Skin epidermis (tissue), 12 donors: ENCODE measurements around the gene CLEC16A.
A peak's percentile ranks its signal among the peaks of the same experiment; 100 is the strongest.

ENCODE experiments used
- H3K27ac ChIP-seq, 21 experiments: fragments of 200-600 bp; sonication (generic) in 11 of 21; one replicate each; pipeline ENCODE4 v1.5.0; 2020; ENCODE audit warnings: mild to moderate bottlenecking in 3 of 21, inconsistent platforms in 2 of 21, moderate library complexity in 2 of 21
- H3K4me3 ChIP-seq, 7 experiments: fragments of 200-600 bp; sonication (generic) in 2 of 7; one replicate each; pipeline ENCODE4 v1.5.0; 2020; ENCODE audit warnings: inconsistent platforms in 2 of 7, mild to moderate bottlenecking in 2 of 7, moderate library complexity in 1 of 7

Gene CLEC16A

DNA sequence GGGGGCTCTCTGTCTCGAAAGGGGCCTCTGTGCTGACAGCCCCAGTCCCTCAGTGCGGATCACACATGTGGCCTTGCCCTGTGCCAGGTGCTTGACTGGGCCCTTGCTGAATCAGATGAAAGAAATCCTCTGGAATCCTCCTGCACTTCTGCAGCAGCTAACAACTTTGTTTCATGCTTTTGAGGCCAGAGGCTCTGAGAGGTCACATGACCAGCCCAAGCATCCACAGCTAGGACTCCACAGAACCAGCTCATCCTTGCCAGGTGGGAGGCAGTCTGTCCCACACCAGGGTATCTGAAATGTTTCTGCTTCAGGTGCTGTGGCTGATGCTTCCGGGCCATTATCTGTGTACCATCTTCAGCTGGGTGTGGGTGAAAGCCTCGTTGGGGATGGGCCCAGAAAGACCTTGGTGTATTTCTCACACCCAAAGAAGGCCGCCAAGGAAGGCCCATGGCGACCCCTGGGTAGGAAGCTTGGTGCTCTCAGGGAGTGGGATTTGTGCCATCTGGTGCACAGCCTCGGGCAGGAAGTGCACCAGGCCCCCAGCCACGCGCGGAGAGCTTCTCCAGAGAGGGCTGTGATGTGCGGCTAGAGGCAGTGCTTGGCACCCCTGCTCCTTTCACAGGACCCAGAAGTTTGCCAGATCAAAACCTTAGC, 143.8 kb downstream of the CLEC16A start:
- peak overlapping the region in 6 of 21 experiments; percentile 8 to 77 (median 50) for H3K27ac ChIP-seq
- no peak overlapping the region for H3K4me3 ChIP-seq

DNA sequence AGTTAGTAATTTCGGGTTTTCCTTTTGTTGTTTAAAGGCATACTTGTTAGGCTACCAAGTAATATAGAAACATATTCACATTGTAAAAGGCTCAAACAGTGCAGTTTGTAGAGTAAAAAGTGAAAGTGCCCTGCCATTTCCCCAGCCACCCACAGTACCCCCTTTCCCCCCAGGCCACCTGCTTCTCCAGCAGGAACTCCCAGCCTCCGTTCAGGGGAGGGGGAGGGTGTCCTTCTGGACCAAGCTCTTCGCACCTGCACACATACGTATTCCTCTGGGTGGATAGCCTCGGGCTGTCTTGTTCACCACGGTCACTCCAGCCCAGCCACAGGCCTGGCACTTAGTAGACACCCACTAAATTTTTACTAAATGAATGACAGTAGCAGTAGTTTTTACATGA, 144.5 kb downstream of the CLEC16A start:
- Histone ChIP-seq H3K4me3 (no peak overlapping the region), H3K27ac (peak overlapping the region in 5 of 21 experiments; percentile 11 to 77 (median 50))

DNA sequence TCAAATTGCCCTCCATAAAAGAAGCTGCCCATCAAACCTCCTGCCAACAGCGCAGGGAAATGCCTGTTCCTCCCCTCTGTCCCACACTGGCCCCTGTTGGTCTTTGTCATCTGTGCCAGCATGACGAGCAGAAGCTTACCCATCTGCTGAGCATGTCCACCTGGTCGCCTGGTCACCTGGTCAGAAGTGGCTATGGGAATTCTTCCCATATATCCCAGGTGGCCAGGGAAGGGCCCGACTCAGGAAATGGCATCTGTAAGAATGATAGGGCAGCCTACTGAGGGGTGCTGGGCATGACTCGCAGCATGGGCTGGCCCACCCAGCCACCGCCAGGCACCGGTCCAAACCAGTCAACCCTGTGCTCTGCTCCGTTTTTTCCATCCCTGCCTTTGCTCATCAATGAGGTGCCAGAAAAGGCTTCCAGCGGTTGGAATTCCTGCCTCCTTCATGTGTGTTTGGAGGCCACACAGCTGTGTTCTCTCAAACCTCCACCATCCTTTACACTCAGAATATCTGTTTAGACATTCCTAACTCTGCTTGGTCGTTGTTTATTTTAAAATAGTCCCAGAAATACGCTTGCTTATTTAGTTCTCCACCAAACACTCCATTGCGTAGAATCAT, 145.2 kb downstream of the CLEC16A start:
- H3K27ac ChIP-seq = no peak overlapping the region

DNA sequence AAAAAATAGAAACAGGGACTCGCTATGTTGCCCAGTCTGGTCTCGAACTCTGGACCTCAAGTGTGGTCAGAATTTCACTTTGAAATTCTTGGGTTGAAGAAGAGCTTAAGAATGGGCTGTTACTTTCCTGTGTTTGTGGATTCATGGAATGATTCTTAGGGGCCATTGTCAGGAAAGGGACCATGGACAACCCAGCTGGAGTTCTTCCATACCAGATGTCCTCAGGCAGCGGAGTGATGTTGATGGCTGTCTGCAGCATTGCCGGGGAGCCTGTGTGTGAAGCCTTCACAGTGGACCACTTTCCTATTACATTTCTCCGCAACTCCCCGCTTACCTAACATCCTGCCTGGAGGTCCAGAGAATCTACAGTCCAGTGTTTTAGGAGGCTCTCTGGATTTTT, 145.9 kb downstream of the CLEC16A start:
- Histone ChIP-seq H3K4me3 (no peak overlapping the region), H3K27ac (no peak overlapping the region)

More for the DNA sequence above, 145.2 kb downstream of the CLEC16A start:
- no peak overlapping the region for H3K4me3 ChIP-seq

DNA sequence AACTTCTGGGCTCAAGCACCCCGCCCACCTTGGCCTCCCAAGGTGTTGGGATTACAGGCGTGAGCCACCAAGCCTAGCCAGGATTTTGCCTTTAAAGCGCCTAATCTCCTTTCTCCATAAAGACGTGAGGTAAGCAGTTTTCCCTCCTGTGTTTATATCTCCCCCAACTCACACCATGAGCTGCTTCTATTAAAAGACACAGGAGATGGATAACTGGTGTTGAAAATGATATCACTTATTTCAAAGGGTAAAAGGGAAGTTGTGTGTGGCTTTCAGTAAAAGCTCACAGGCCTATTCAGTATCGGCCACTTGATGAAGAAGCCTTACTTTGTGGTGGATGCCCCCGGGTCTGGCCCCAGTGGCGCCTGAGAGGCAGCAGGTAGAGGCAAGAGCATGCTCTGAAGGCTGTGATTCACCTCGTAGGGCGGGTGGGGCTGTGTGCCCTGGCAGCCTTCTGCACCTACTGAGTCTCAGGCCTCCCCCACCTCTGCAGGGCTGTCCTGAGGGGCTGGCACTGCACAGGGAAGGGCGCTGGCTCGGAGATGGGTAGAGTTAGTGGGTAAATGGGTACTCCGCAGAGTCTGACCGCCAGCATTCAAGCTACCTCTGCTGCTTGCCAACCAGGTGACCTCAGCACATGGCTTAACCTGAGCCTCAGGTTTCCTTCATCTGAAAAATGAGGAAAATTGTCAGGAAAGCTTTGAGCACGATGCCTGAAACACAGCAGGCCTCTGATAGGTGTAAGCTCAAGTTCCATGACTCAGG, 146.8 kb downstream of the CLEC16A start:
- peak overlapping the region in 3 of 21 experiments; percentile 13 to 51 (median 31) for H3K27ac ChIP-seq

DNA sequence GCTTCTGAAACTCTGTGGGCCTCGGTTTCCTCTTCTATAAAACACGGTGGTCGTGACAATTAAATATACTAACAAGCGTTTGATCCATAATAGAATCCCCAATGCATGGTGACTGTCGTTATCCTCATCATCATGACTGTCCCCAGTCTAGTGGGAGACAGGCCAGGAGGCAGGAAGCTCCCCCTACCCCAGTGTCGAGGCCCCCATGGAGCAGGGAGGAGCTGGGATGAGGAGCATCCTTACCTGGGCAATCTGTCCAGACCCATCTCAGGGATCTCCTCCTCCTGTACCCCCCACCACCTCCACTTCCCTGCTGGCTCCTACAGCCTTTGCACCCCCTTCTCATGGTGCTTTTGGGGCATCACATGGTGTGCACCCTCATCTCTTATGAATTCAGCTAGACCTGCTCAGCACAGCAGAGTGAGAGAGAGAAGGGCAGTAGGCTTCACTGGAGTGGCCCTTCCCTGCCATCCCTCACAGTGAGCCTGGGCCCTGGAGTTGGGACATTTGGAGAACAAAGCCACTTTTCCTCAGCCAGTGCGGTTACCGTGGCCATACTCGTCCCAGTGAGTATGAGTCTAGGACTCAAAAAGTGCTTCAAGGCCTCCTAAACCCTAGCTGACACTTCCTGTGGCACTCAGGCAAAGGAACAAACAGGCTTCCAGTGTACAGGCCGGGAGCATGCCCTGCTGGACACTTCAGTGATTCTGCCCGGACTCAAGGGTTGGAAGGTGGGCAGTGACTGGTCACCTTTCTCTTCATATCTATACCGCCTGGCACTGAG, 148.6 kb downstream of the CLEC16A start:
- peak overlapping the region in 10 of 21 experiments; percentile 4 to 80 (median 56) for H3K27ac ChIP-seq

More for the DNA sequence above, 146.8 kb downstream of the CLEC16A start:
- no peak overlapping the region for H3K4me3 ChIP-seq

DNA sequence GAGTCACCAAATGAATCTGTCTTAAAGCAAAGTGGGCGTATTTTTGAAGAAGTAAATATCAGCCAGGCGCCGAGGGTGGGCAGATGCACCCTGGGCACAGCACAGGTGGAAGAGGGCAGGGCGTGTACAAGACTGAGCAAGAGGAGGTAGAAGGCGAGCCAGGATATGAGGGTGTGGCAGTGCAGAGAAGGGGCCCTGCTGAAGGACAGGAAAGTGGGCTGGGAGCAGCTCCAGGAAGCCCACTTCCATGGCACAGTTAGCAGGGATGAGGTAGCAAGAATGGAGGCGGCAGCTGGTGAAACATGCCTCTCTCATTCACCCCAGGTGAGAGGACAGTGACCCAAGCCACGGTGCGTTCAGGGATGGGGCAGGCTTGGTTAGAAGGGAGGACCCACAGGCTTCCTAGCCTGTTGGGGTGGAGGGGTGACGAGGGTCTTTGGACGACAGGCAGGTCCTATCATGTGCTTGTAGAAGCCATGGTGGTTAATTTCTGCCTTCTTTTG, 149.3 kb downstream of the CLEC16A start:
- Histone ChIP-seq H3K27ac (peak overlapping the region in 16 of 21 experiments; percentile 19 to 80 (median 52)), H3K4me3 (no peak overlapping the region)

More for the DNA sequence above, 148.6 kb downstream of the CLEC16A start:
- H3K4me3 ChIP-seq = no peak overlapping the region

DNA sequence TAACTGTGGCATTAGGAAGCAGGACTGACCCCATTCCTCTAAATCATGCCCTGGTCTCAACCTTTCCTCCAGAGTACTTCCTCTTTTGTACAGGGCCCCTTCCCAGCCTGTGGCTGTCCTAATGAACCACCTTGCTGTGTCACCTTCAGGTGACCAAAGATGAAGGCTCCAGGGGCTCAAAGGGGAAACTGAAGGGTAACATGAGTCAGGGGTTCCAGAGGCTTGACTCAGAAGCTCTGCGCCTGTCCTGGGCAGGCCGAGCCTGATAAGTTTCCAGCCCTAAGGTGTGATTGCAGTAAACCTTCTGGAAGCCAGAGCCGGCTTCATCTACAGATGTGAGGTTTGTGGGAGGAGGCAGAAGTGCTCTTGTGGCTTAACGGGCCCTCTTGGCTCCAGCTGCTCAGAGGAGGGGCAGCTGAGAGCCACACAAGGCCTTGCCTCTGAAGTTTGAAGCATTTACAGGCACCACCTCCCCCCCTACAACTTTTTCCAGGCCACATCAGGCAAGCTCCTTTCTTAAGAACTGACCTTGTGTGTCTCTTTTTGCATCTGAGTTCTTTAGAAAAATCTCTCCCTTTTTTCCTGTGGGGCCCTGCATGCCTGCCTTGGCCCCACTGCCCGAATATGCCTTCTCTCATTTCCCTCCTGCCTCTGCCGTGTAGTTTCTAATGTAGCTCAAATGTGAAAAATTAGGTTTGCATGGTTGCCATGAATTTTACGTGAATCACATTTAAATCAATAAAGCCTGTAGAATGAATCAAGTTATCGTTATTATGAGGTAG, 149.9 kb downstream of the CLEC16A start:
- Histone ChIP-seq H3K4me3 (no peak overlapping the region), H3K27ac (peak overlapping the region in 16 of 21 experiments; percentile 19 to 80 (median 52))

DNA sequence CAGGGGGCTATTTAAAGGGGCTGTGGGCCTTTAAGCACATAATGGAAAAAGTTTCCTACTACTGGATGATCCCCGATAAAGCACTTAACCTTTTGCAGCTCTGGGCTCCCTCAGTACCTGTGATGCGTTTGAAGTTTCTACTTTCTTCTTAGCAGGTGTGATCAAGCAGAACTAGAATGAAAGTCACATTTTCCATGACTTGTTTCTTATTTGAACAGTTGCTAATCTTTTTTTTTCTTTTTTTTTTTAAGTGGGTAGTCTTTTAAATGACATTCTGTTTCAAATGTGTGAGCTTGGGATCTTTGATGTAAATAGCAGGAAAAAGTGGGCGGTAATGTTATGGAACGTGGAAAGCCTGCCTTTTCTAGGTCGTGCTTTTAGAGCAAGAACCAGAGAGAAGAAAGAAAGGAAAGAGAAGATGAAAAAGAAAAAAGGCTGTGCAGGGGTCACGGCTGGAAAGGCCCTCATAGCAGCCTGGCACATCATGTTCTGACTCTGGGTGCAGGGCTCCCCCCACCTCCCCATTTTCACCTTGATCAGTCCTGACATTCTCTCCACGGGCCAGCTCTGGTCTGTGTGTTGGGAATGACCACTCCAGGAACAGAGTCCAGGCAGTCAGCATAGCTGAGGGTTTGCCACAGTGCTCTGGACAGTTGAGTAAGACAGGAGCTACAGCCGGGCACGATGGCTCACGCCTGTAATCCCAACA, 150.6 kb downstream of the CLEC16A start:
- Histone ChIP-seq H3K27ac (peak overlapping the region in 8 of 21 experiments; percentile 25 to 80 (median 58)), H3K4me3 (no peak overlapping the region)

DNA sequence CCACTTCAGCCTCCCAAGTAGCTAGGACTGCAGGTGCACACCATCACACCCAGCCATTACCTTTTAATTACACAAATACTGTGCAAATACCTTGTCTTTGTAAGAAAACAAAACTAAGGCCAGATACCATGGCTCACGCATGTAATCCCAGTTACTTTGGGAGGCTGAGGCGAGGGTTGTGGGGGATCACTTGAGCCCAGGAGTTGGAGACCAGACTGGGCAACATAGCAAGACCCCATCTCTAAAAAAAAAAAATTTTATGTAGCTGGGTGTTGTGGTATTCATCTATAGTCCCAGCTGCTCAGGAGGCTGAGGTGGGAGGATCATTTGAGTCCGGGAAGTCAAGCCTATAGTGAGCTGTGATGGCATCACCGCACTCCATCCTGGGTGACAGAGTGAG, 151.6 kb downstream of the CLEC16A start:
- H3K4me3 ChIP-seq = no peak overlapping the region
- peak overlapping the region in 1 of 21 experiments; percentile 80 for H3K27ac ChIP-seq

DNA sequence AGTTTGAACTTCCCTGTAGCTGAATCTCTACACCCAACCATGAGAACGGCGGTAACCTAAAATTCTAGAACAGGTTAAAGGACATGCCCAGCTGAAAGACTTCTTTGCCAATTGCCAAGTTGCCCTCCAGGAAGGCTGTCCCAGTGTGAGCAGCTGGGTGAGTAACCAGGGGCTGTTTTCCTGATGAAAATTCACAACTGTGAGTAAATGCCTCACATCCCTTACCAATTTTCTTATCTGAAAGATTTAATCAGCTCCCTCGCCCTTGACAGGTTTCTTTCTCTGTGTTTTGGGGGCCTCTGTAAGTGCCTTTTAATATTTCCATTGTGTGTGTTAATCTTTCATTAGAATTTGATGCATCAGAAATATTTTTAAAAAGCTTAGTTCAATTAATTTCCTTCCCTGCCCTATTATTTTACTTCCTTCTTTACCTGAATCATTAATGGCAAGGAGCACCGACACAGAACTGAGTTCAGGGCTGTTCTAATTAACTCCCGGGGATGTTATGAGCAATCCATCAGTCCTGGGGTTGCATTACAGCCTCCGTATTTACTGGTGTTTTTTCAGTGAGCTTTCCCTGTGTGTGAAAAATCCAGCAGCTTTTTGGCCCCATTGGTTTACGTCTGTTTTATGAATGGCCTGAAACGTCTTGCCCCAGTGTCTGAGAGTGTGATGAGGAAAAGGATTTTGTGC, 152.9 kb downstream of the CLEC16A start:
- Histone ChIP-seq H3K27ac (no peak overlapping the region), H3K4me3 (no peak overlapping the region)

DNA sequence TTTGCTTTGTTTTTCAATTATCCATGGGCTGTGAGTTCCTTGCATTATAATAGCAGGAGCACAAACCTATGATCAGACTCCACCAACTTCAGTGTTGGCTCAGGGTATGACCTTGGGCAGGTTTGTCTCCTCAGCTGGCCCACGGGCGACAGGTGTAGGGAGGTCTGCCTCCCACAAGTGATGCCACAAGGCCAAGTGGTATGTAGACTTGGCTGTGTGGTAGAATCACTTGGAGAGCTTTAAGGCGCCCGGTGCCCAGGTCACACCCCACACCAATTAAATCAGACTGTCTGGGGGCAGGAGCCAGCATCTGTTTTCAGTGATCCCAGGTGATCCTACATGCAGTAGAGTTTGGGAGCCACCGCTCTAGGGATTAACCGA, 153.4 kb downstream of the CLEC16A start:
- Histone ChIP-seq H3K27ac (peak overlapping the region in 1 of 21 experiments; percentile 51), H3K4me3 (no peak overlapping the region)

DNA sequence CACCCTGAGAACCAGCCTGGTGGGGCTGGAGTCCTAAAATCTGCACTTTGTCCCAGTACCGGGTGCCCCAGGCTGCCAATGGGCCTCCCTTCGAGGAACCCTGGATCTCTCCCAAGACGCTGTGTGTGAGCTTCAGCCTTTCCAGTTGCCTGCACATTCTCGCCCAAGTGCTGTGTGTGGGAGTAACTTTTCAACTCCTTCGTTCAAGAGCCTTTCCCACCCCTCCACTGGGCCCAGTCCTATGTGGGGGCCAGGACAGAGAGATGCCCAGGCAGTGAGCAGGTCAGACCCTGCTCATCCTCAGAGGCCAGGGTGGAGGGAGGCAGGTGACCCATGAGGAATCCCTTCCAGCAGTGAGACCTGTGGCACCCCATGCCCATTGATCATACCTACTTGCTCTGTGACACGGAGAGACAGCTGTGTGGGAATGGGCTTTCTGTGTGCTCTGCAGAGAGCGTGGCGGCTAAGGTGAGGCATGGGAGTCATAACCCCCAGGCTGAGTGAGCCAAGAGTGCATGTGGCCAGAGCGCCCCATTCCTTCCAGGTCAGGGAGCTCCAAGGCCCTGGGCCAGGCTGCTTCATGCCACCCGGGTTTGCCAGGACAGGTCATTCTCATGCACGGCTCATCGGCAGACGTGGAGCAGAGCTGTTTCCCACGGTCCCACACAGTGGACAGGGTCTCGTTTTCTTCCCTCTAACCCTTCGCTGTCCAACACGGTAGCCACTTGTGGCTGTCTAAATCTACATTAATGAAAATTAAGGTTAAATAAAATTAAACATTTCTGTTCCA, 154.4 kb downstream of the CLEC16A start:
- H3K4me3 ChIP-seq = no peak overlapping the region
- H3K27ac ChIP-seq = peak overlapping the region in 2 of 21 experiments; percentile 34 to 51

DNA sequence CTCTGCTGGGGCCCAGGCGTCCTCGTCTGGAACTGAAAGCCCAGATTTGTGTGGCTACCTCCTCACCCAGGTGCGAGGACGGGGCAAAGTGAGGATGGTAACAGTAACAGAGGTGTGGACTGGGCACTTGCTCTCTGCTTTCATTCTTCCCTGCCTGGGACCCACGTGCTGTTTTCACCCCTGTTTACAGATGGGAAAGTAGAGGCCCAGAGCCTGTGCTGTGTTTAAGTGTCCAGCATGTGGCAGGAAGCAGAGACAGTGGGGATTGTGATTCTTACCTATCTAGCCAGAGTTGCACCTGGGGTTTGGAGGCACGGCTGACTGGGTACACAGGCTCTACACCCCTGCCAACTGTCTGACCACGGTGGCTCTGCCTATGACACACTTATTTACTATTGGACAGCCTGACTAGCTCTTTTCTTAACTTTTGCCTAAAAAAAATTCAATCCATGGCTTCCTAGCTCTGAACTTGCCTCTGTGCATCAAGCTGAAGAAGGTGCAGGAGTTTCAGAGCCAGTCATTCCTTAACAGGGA, 155.4 kb downstream of the CLEC16A start:
- Histone ChIP-seq H3K4me3 (no peak overlapping the region), H3K27ac (peak overlapping the region in 13 of 21 experiments; percentile 11 to 77 (median 47))

DNA sequence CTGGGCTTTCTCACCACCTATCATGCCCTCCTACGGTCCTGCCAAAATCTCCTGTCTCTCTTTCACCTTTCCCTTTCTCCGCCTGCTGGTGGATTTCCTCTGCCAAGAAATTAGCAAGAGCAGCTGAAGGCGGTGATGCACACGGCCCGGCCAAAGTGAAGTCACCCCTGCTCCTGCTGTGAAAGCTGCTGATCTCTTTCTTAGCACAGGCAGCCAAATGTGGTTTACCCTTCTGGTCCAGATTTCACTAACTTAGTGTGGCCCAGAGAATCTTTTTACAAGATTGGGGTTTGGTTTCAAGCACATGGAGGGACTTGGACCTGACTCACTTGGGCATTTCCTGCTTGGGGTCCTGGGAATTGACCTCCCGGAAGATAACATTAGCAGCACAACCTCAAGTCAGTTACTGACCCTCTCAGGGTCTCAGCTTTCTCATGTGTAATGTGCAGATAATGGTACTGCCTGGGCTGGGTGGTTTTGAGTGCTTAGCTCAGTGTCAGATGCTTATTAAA, 155.9 kb downstream of the CLEC16A start:
- Histone ChIP-seq H3K27ac (peak overlapping the region in 13 of 21 experiments; percentile 11 to 77 (median 47)), H3K4me3 (no peak overlapping the region)

DNA sequence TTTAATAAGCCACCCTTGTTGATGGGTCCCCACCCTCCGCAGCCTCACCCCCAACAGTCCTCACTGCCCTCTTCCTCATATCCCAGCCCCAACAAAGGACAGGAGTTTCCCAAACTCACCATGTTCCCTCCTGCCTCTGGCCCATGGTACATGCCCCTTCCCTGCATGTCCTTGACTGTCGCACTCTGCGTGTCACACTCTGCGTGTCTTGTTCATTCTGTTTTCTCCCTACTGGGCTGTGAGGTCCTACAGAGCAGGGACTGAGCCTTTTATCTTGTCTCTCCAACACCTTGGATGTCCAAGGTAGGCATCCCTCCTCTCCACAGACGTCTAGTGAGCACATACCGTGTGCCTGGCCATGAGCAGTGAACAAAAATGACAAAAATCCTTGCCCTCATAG, 156.9 kb downstream of the CLEC16A start:
- Histone ChIP-seq H3K4me3 (no peak overlapping the region), H3K27ac (peak overlapping the region in 2 of 21 experiments; percentile 5 to 77)
